ENCODE measurements around the gene ANAPC10. TPM values are rescaled to one million over a fixed set of nuclear protein-coding genes. Genes with fewer than 3 reads are reported as not detected.

The ANAPC10 gene, protein sequence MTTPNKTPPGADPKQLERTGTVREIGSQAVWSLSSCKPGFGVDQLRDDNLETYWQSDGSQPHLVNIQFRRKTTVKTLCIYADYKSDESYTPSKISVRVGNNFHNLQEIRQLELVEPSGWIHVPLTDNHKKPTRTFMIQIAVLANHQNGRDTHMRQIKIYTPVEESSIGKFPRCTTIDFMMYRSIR
- polyA plus RNA-seq, result 75.1 and 77.6 TPM in 2 replicates

DNA sequence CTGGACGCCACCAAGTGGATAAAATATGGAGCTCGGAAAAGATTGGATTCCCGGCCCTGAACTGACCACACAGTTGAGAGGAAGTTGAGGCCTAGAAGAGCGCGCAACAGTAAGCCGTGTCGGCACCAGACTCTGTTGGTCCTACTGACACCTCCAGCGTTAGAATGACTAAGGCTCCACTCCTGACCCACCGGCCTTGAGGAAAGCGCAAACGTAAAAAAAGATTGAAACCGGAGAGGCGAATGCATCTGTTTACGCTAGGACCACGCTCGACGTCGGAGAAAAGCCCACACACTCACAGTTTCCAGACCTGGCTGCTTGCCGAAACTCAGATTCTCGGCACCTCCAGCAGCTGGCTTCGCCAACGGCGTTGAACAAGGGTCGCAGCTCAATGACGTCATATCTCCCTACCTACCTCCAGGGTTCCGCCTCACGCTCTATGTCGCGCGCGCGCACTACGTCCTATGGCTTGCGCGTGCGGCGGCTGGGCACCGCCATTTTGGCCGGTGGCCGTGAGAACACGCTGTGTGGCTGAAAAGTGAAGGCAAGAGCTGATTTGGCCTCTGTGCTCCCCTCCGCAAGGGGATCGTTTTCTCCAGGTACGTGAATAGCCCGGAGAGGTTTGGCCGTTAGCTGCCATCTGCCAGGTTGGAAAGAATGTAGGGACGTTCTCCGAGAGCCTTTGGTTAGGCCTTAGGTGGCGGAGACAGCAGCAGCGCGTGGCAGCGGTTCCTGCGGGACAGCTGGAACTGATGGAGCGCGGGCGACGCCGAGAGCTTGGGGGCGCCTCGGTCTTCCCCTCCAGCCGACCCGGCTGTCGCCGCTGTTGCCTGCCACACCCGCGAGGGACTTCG, at the start of gene ANAPC10, which contains the start of gene ABCE1:
ANAPC10 (minus strand) TSS at position 376 of the 854 bp plus-strand sequence. CDS start 2,097 bp downstream, outside the sequence.
ABCE1 (plus strand) TSS at position 491 of the 854 bp plus-strand sequence. CDS start 6,102 bp downstream, outside the sequence.

Other genes starting within 250 kb of the ANAPC10 start
- gene ABCE1, start 115 bp upstream of the ANAPC10 start, polyA plus RNA-seq, result 88.8 and 130 TPM in 2 replicates
- gene OTUD4, start 82.4 kb upstream of the ANAPC10 start, polyA plus RNA-seq, result 18.8 and 20.2 TPM in 2 replicates